ENCODE measurements around the gene JAK3.

Gene JAK3

GRCh38 chr19:17840019-17840418 lies 7.8 kb downstream of the JAK3 start:
- DNase-seq (ENCODE audit: low spot score): no peak

- DNase-seq (ENCODE audit: low spot score): no peak
These were observed 9.8 kb downstream of the JAK3 start for GRCh38 chr19:17837972-17838371.

GRCh38 chr19:17836530-17836929 lies 11.3 kb downstream of the JAK3 start:
- no peak for DNase-seq (ENCODE audit: low spot score)

- no peak for DNase-seq (ENCODE audit: low spot score)
These were observed 12.4 kb downstream of the JAK3 start for GRCh38 chr19:17835182-17836006.

- no peak for DNase-seq (ENCODE audit: low spot score)
These were observed 13.2 kb downstream of the JAK3 start for GRCh38 chr19:17834350-17835181.

GRCh38 chr19:17832443-17833208 lies 15.2 kb downstream of the JAK3 start:
- DNase-seq (ENCODE audit: low spot score): no peak

GRCh38 chr19:17831419-17831888 lies 16.3 kb downstream of the JAK3 start:
- DNase-seq (ENCODE audit: low spot score): no peak

GRCh38 chr19:17830567-17831418 lies 17.0 kb downstream of the JAK3 start:
- peak; percentile 52 for DNase-seq (ENCODE audit: low spot score)

- no peak for DNase-seq (ENCODE audit: low spot score)
These were observed 17.8 kb downstream of the JAK3 start for GRCh38 chr19:17829855-17830566.

GRCh38 chr19:17826508-17827056 lies 21.2 kb downstream of the JAK3 start:
- no peak for DNase-seq (ENCODE audit: low spot score)

- no peak for DNase-seq (ENCODE audit: low spot score)
These were observed 23.4 kb downstream of the JAK3 start for GRCh38 chr19:17824339-17824738.

GRCh38 chr19:17821190-17821589 lies 26.6 kb downstream of the JAK3 start, which contains the start of gene INSL3:
TSS of gene INSL3 (minus strand) at chr19:17821519. CDS start at chr19:17821506, 13 bp downstream.
- DNase-seq (ENCODE audit: low spot score): no peak

- no peak for DNase-seq (ENCODE audit: low spot score)
These were observed 30.0 kb downstream of the JAK3 start for GRCh38 chr19:17817668-17818363.

- DNase-seq (ENCODE audit: low spot score): no peak
These were observed 35.7 kb downstream of the JAK3 start for GRCh38 chr19:17812099-17812498.

- no peak for DNase-seq (ENCODE audit: low spot score)
These were observed 36.1 kb downstream of the JAK3 start for GRCh38 chr19:17811681-17812080.

- DNase-seq (ENCODE audit: low spot score): no peak
These were observed 36.7 kb downstream of the JAK3 start for GRCh38 chr19:17811103-17811502.

- no peak for DNase-seq (ENCODE audit: low spot score)
These were observed 40.0 kb downstream of the JAK3 start for GRCh38 chr19:17807731-17808316.

- no peak for DNase-seq (ENCODE audit: low spot score)
These were observed 40.8 kb downstream of the JAK3 start for GRCh38 chr19:17806945-17807344.

GRCh38 chr19:17805427-17805826 lies 42.4 kb downstream of the JAK3 start:
- no peak for DNase-seq (ENCODE audit: low spot score)

Data from activated CD4-positive, alpha-beta T cell treated with anti-CD3 and anti-CD28 coated beads, Interleukin-2, Interleukin-4, amounts not matched to agents 100 ng/mL and 50 ng/mL, durations not matched to agents 16 hours and 8 hours (primary cell).